Suprapubic skin (tissue), 4 donors: ENCODE data around the gene PTK6. TPM values are rescaled to one million over a fixed set of nuclear protein-coding genes. Genes with fewer than 3 reads are reported as not detected.

Source experiments
- DNase-seq, 2 donors: peaks; one replicate each; pipeline ENCODE4 v3.0.0-alpha.2; 2019; ENCODE audit warnings: low spot score in 2 of 2
- H3K27ac ChIP-seq: fragments of 200-600 bp; sonication (generic); one replicate; pipeline ENCODE4 v1.5.1; 2019
- H3K27me3 ChIP-seq: fragments of 200-600 bp; sonication (generic); one replicate; pipeline ENCODE4 v1.5.1; 2019
- H3K36me3 ChIP-seq: fragments of 200-600 bp; sonication (generic); one replicate; pipeline ENCODE4 v1.5.1; 2019
- H3K4me1 ChIP-seq: fragments of 200-600 bp; sonication (generic); one replicate; pipeline ENCODE4 v1.5.1; 2019
- H3K4me3 ChIP-seq: fragments of 200-600 bp; sonication (generic); one replicate; pipeline ENCODE4 v1.5.1; 2019; ENCODE audit warnings: mild to moderate bottlenecking
- H3K9me3 ChIP-seq: fragments of 200-600 bp; sonication (generic); one replicate; pipeline ENCODE4 v1.5.1; 2019
- CTCF ChIP-seq, 2 donors: fragments of 200-600 bp in 1 of 2; fragments of 450-650 bp in 1 of 2; sonication (generic) in 1 of 2; IDR thresholded peaks; one replicate each; pipeline ENCODE4 v1.5.1; 2016 to 2019; ENCODE audit warnings: antibody characterized with exemption in 2 of 2, mild to moderate bottlenecking in 1 of 2, moderate library complexity in 1 of 2
- EP300 ChIP-seq: sonication (generic); formaldehyde crosslinking; IDR thresholded peaks from one replicate; pipeline ENCODE4 v1.6.1; 2017; ENCODE audit warnings: antibody characterized with exemption
- POLR2A ChIP-seq, 2 donors: fragments of 450-650 bp; IDR thresholded peaks; one replicate each; pipeline ENCODE4 v1.6.1; 2017; ENCODE audit warnings: antibody characterized with exemption in 2 of 2, mild to moderate bottlenecking in 2 of 2, moderate library complexity in 2 of 2
- POLR2AphosphoS5 ChIP-seq, 3 donors: sonication (generic); formaldehyde crosslinking; IDR thresholded peaks; one replicate each; pipeline ENCODE4 v1.6.1; 2017; ENCODE audit warnings: antibody characterized with exemption in 3 of 3
- WGBS: methylation state at CpG from one replicate; pipeline ENCODE4 v1.1.5; 2018; 5-methylcytosine and 5-hydroxymethylcytosine counted together
- total RNA-seq, 4 donors: library from RNA; depleted of rRNA; stranded (reverse); fragments of >200 nt; gene quantifications; one replicate each; pipeline ENCODE4 v1.1.0, GENCODE V29; 2016

The PTK6 gene
- total RNA-seq, 4 donors from 2014 or later, result 58.0 to 70.6 (median 65.6) TPM

GRCh38 chr20:63557481-63557891, 20.3 kb upstream of the PTK6 start:
- TF ChIP-seq EP300, result no peak
- no peak for TF ChIP-seq POLR2AphosphoS5 (IDR thresholded peaks at IDR 0.05)
- TF ChIP-seq POLR2A (IDR thresholded peaks at IDR 0.05), result no peak
- TF ChIP-seq CTCF (IDR thresholded peaks at IDR 0.05), result no peak
- H3K27ac ChIP-seq, result no peak overlapping the region
- H3K9me3 ChIP-seq, result no peaks in the 10 kb centered on the region
- H3K4me1 ChIP-seq, result peaks cover 21% of the 10 kb centered on the region
- H3K4me3 ChIP-seq, result no peak overlapping the region
- WGBS, result 93% methylated on average over 19 of the region's 19 CpGs
- H3K27me3 ChIP-seq, result no peaks in the 10 kb centered on the region
- DNase-seq, result no peak
- peaks cover 35% of the 10 kb centered on the region for H3K36me3 ChIP-seq

- H3K4me3 ChIP-seq, result no peak overlapping the region
- H3K27ac ChIP-seq, result no peak overlapping the region
- no peaks in the 10 kb centered on the region for H3K27me3 ChIP-seq
- no peak for TF ChIP-seq CTCF (IDR thresholded peaks at IDR 0.05)
- TF ChIP-seq POLR2AphosphoS5 (IDR thresholded peaks at IDR 0.05), result no peak
- TF ChIP-seq EP300, result no peak
- no peak for TF ChIP-seq POLR2A (IDR thresholded peaks at IDR 0.05)
- no peak for DNase-seq
- no peaks in the 10 kb centered on the region for H3K9me3 ChIP-seq
- peaks cover 30% of the 10 kb centered on the region for H3K36me3 ChIP-seq
- 74% methylated on average over 18 of the region's 23 CpGs for WGBS
- peaks cover 24% of the 10 kb centered on the region for H3K4me1 ChIP-seq
These were observed 19.8 kb upstream of the PTK6 start for GRCh38 chr20:63556873-63557478.

- 92% methylated on average over 5 of the region's 45 CpGs for WGBS
- H3K27me3 ChIP-seq, result no peaks in the 10 kb centered on the region
- H3K4me3 ChIP-seq, result no peak overlapping the region
- H3K36me3 ChIP-seq, result peaks cover 18% of the 10 kb centered on the region
- no peak overlapping the region for H3K27ac ChIP-seq
- DNase-seq, result no peak
- TF ChIP-seq CTCF (IDR thresholded peaks at IDR 0.05) (no peak), POLR2AphosphoS5 (IDR thresholded peaks at IDR 0.05) (no peak), POLR2A (IDR thresholded peaks at IDR 0.05) (no peak), EP300 (no peak)
- H3K9me3 ChIP-seq, result no peaks in the 10 kb centered on the region
- peaks cover 24% of the 10 kb centered on the region for H3K4me1 ChIP-seq
These were observed 18.6 kb upstream of the PTK6 start for GRCh38 chr20:63555661-63556381.

GRCh38 chr20:63554361-63555278, 17.4 kb upstream of the PTK6 start:
- Histone ChIP-seq H3K27me3 (peaks cover 6% of the 10 kb centered on the region), H3K27ac (no peak overlapping the region), H3K36me3 (peaks cover 6% of the 10 kb centered on the region), H3K9me3 (no peaks in the 10 kb centered on the region), H3K4me3 (peak overlapping the region; percentile 57), H3K4me1 (peaks cover 24% of the 10 kb centered on the region)
- 58% methylated on average over 19 of the region's 38 CpGs for WGBS
- TF ChIP-seq POLR2A (IDR thresholded peaks at IDR 0.05), result no peak
- no peak for TF ChIP-seq CTCF (IDR thresholded peaks at IDR 0.05)
- no peak for TF ChIP-seq POLR2AphosphoS5 (IDR thresholded peaks at IDR 0.05)
- TF ChIP-seq EP300, result no peak
- no peak for DNase-seq

- no peak for DNase-seq
- 3% methylated on average over 31 of the region's 34 CpGs for WGBS
- Histone ChIP-seq H3K9me3 (no peaks in the 10 kb centered on the region), H3K4me1 (peaks cover 24% of the 10 kb centered on the region), H3K27ac (no peak within 1 kb of the TSS), H3K36me3 (peaks cover 3% of the 10 kb centered on the region), H3K4me3 (peak within 1 kb of the TSS; percentile 57), H3K27me3 (peaks cover 11% of the 10 kb centered on the region)
- no peak for TF ChIP-seq EP300
These were observed 16.7 kb upstream of the PTK6 start, which contains the start of gene FNDC11 for GRCh38 chr20:63553933-63554290. TSS of gene FNDC11 (plus strand) at chr20:63554159. CDS start at chr20:63555664, 1,505 bp downstream.
